ENCODE results near the gene LDHAL6B.

- TF ChIP-seq CTCF (IDR thresholded peaks at IDR 0.05) (no peak), POLR2AphosphoS5 (IDR thresholded peaks at IDR 0.05; ENCODE audit: insufficient read depth in 1 of 2, low read depth in 1 of 2) (no peak), POLR2A (IDR thresholded peaks at IDR 0.05) (no peak)
Observed at GRCh38 chr15:59166601-59167265, 39.9 kb upstream of the LDHAL6B start.

Measured in vagina (tissue), 2 donors.